Right lobe of liver (tissue), 6 donors: ENCODE data around the gene TAS2R60. TPM values are rescaled to one million over a fixed set of nuclear protein-coding genes. Genes with fewer than 3 reads are reported as not detected.
"Not testable (repeated sequence)": the region's sequence is repeated elsewhere in the genome, so short reads cannot be mapped to it uniquely, and the experiment has no call there.

Source experiments
- ATAC-seq, 4 donors: fragments of 200-7000 bp; cut with Tn5 transposase; one replicate each; pipeline ENCODE4 v1.9.1; 2020; ENCODE audit warnings: mild to moderate bottlenecking in 4 of 4, moderate library complexity in 4 of 4
- DNase-seq, 3 donors: peaks; one replicate each; pipeline ENCODE4 v3.0.0-alpha.2; 2020
- H3K27ac ChIP-seq, 3 donors: fragments of 200-600 bp; one replicate each; pipeline ENCODE4 v1.8.0; 2022
- H3K27me3 ChIP-seq, 2 donors: fragments of 200-600 bp; one replicate each; pipeline ENCODE4 v1.8.0; 2022
- H3K36me3 ChIP-seq, 4 donors: fragments of 200-600 bp; sonication (generic) in 1 of 4; one replicate each; pipeline versions ENCODE4 v1.5.1 to v1.8.0; 2017 to 2022; ENCODE audit warnings: control low read depth in 1 of 4
- H3K4me1 ChIP-seq, 4 donors: fragments of 200-600 bp; sonication (generic) in 1 of 4; one replicate each; pipeline versions ENCODE4 v1.5.1 to v1.8.0; 2017 to 2022; ENCODE audit warnings: control low read depth in 1 of 4
- H3K4me3 ChIP-seq, 3 donors: fragments of 200-600 bp; one replicate each; pipeline ENCODE4 v1.8.0; 2022
- H3K9me3 ChIP-seq, 4 donors: fragments of 200-600 bp; sonication (generic) in 1 of 4; one replicate each; pipeline versions ENCODE4 v1.5.1 to v1.8.0; 2017 to 2022; ENCODE audit warnings: control low read depth in 1 of 4
- POLR2A ChIP-seq: fragments of 450-650 bp; IDR thresholded peaks from one replicate; pipeline ENCODE4 v1.6.1; 2017; ENCODE audit warnings: antibody characterized with exemption, mild to moderate bottlenecking
- WGBS: methylation state at CpG from one replicate; pipeline ENCODE4 v1.1.6; 2018; ENCODE audit warnings: low coverage, low lambda C conversion rate; ENCODE audit not compliant: insufficient coverage; ENCODE audit errors: missing lambda C conversion rate; 5-methylcytosine and 5-hydroxymethylcytosine counted together
- intact Hi-C, 2 donors: fragments of 100-400 bp; cut with DNase I; formaldehyde crosslinking; loops; one replicate each; pipeline versions ENCODE4 v1.11.2 to v1.14.1; 2022
- total RNA-seq, 6 experiments: library from RNA; depleted of rRNA in 2 of 6; stranded (reverse); fragments of >200 nt in 2 of 6; fragmentation: NEBNext Ultra II Directional in 3 of 6; extraction: Animal tissue kit (Norgen Biotek cat#: 25700) in 3 of 6; gene quantifications; one replicate each; pipeline versions ENCODE4 v1.1.0 to v1.2.4, GENCODE V29; 2016 to 2023
- TF ChIP-seq, protein P1 (sequence below), 4 donors: fragments of 200-600 bp in 3 of 4; fragments of 450-650 bp in 1 of 4; IDR thresholded peaks; one replicate each; pipeline versions ENCODE4 v1.5.1 to v1.8.0; 2016 to 2022; ENCODE audit warnings: antibody characterized with exemption in 4 of 4, mild to moderate bottlenecking in 2 of 4
- donor health status: DM: no; HTN: yes; CAD: no.
- donor health status: DM: no; HTN: no; CAD: no.
- donor health status: DM: no; HTN: no; CAD: no.
- donor health status: DM: no; HTN: yes; CAD: no.
- donor health status: DM: no; HTN: yes; CAD: no.

TAS2R60 gene
- total RNA-seq, 6 experiments from 2014 or later: 0.35 TPM; not detected in 5

- Histone ChIP-seq H3K9me3 (no peaks in the 10 kb centered on the region), H3K4me3 (no peak overlapping the region), H3K27ac (peak overlapping the region in 1 of 3 donors; percentile 34), H3K27me3 (no peaks in the 10 kb centered on the region), H3K36me3 (no peaks in the 10 kb centered on the region), H3K4me1 (peaks cover 0 to 11% (median 2%) of the 10 kb centered on the region in 4 donors)
- ATAC-seq (peak in 1 of 4 donors; percentile 11), DNase-seq (no peak)
- intact Hi-C loops: no loop called here
- TF ChIP-seq, protein P1, sequence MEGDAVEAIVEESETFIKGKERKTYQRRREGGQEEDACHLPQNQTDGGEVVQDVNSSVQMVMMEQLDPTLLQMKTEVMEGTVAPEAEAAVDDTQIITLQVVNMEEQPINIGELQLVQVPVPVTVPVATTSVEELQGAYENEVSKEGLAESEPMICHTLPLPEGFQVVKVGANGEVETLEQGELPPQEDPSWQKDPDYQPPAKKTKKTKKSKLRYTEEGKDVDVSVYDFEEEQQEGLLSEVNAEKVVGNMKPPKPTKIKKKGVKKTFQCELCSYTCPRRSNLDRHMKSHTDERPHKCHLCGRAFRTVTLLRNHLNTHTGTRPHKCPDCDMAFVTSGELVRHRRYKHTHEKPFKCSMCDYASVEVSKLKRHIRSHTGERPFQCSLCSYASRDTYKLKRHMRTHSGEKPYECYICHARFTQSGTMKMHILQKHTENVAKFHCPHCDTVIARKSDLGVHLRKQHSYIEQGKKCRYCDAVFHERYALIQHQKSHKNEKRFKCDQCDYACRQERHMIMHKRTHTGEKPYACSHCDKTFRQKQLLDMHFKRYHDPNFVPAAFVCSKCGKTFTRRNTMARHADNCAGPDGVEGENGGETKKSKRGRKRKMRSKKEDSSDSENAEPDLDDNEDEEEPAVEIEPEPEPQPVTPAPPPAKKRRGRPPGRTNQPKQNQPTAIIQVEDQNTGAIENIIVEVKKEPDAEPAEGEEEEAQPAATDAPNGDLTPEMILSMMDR (IDR thresholded peaks at IDR 0.05): no peak
- TF ChIP-seq POLR2A: no peak
These were observed 41.8 kb downstream of the TAS2R60 start for GRCh38 chr7:143485094-143485493.

DNA sequence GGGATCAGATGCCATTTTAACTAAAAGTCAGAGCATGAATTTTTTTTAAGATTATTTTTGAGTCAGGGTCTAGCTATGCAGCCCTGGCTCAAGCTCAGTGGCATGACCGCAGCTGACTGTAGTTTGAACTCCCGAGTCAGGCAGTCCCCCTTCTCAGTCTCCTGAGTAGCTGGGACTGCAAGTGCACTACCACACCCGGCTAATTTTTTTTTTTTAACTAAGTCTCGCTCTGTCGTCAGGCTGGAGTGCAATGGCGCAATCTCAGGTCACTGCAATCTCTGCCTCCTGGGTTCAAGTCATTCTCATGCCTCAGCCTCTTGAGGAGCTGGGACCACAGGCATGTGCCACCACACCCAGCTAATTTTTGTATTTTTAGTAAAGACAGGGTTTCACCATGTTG is 42.2 kb downstream of the TAS2R60 start:
- Histone ChIP-seq H3K4me1 (peaks cover 0 to 11% (median 2%) of the 10 kb centered on the region in 4 donors), H3K36me3 (no peaks in the 10 kb centered on the region), H3K9me3 (no peaks in the 10 kb centered on the region), H3K27ac (peak overlapping the region in 1 of 3 donors; percentile 34), H3K27me3 (no peaks in the 10 kb centered on the region), H3K4me3 (no peak overlapping the region)
- DNase-seq (peak in 1 of 3 donors; percentile 25), ATAC-seq (peak in 3 of 4 donors; percentile 10 to 31 (median 19))
- WGBS: 64% methylated on average over 5 of the region's 6 CpGs
- TF ChIP-seq POLR2A: no peak
- TF ChIP-seq, protein P1 (IDR thresholded peaks at IDR 0.05): no peak
- intact Hi-C loops: no loop called here

- H3K27me3 ChIP-seq, H3K9me3 ChIP-seq, DNase-seq, intact Hi-C loops, ATAC-seq, H3K36me3 ChIP-seq, H3K4me3 ChIP-seq, H3K27ac ChIP-seq: not testable (repeated sequence)
- H3K4me1 ChIP-seq: peaks cover 0 to 11% (median 2%) of the 10 kb centered on the region in 4 donors
- 83% methylated on average over 3 of the region's 3 CpGs for WGBS
These were observed 43.0 kb downstream of the TAS2R60 start for GRCh38 chr7:143486266-143486665.

DNA sequence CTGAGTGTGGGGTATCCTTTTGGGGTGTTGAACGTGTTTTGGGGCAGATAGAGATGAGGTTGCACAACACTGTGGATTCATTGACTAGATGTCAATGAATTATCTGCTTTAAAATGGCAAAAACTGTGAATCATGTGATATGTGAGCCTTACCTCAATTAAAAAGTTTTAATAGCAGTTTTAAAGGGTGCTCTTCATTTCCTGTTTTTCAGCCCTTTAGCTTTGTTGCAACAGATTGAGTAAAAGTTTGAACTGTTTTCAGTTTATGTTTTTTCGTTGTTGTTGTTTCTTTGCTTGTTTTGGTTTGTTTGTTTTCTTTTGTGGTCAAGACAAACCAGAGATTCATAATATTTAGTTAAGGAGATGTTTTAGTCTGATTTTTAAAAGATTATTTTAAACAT is 43.8 kb downstream of the TAS2R60 start:
- DNase-seq (no peak), ATAC-seq (no peak)
- Histone ChIP-seq H3K27ac (peak overlapping the region; percentile 12 to 39 (median 25)), H3K27me3 (no peaks in the 10 kb centered on the region), H3K4me1 (peaks cover 0 to 11% (median 2%) of the 10 kb centered on the region in 4 donors), H3K9me3 (no peaks in the 10 kb centered on the region), H3K4me3 (no peak overlapping the region), H3K36me3 (no peaks in the 10 kb centered on the region)
- no peak for TF ChIP-seq POLR2A
- TF ChIP-seq, protein P1 (IDR thresholded peaks at IDR 0.05): no peak
- intact Hi-C loops: no loop called here
- WGBS: 10% methylated on average over 2 of the region's 2 CpGs

GRCh38 chr7:143487566-143487965 is 44.3 kb downstream of the TAS2R60 start:
- peak; percentile 16 for TF ChIP-seq POLR2A
- TF ChIP-seq, protein P1 (IDR thresholded peaks at IDR 0.05): no peak
- no peaks in the 10 kb centered on the region for H3K36me3 ChIP-seq
- no peaks in the 10 kb centered on the region for H3K9me3 ChIP-seq
- peak; percentile 81 to 93 (median 87) for DNase-seq
- peak; percentile 90 to 92 (median 91) for ATAC-seq
- H3K27ac ChIP-seq: peak overlapping the region; percentile 12 to 41 (median 25)
- no peaks in the 10 kb centered on the region for H3K27me3 ChIP-seq
- H3K4me1 ChIP-seq: peaks cover 0 to 11% (median 2%) of the 10 kb centered on the region in 4 donors
- H3K4me3 ChIP-seq: no peak overlapping the region
- intact Hi-C loops: no loop called here
- 8% methylated on average over 5 of the region's 5 CpGs for WGBS
